ENCODE data around the gene RIC3.

DNA sequence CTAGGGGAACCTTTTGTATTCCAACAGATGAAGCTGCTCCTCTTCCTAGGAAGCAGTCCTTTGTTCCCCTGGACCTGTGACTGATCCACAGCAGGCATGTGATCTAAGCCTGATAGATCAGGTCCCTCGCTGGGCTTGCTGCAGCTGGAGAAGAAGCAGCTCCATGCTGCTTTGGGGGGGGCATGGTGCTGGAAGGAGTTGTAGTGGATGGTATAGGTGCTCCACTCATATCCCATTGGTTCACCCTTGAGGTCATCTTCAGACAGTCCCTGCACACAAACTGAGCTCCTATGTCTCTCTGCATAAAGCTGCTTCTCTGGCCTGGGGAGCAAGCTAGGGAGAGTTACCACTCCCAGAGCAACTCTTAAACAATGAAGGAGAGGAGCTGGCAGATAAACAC is 9.5 kb upstream of the RIC3 start:
- TF ChIP-seq, protein P1, sequence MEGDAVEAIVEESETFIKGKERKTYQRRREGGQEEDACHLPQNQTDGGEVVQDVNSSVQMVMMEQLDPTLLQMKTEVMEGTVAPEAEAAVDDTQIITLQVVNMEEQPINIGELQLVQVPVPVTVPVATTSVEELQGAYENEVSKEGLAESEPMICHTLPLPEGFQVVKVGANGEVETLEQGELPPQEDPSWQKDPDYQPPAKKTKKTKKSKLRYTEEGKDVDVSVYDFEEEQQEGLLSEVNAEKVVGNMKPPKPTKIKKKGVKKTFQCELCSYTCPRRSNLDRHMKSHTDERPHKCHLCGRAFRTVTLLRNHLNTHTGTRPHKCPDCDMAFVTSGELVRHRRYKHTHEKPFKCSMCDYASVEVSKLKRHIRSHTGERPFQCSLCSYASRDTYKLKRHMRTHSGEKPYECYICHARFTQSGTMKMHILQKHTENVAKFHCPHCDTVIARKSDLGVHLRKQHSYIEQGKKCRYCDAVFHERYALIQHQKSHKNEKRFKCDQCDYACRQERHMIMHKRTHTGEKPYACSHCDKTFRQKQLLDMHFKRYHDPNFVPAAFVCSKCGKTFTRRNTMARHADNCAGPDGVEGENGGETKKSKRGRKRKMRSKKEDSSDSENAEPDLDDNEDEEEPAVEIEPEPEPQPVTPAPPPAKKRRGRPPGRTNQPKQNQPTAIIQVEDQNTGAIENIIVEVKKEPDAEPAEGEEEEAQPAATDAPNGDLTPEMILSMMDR (IDR thresholded peaks at IDR 0.05; ENCODE audit: insufficient read depth, low read length, poor library complexity, severe bottlenecking) = no peak
- no peak for TF ChIP-seq EZH2phosphoT487 (conservative IDR thresholded peaks at IDR 0.05; ENCODE audit: low read length)
